ENCODE measurements around the gene CWC15.
"Not testable (repeated sequence)": the region's sequence is repeated elsewhere in the genome, so short reads cannot be mapped to it uniquely, and the experiment has no call there.

CWC15 gene

GRCh38 chr11:94925422-94926270, 47.7 kb downstream of the CWC15 start:
- ChIA-PET CTCF (interaction anchor here (1.4 to 2.0 kb wide), 2 partner anchors 15 to 28 kb away, joined by 4 to 9 read pairs; no protein-coding TSS in a partner anchor), POLR2A (no interaction called here)
- no peak for DNase-seq (ENCODE audit: extremely low spot score)
- no peak for TF ChIP-seq CTCF (IDR thresholded peaks at IDR 0.05; ENCODE audit: control extremely low read depth, extremely low read depth, low read depth, missing control alignments)

GRCh38 chr11:94924612-94925011, 48.7 kb downstream of the CWC15 start:
- DNase-seq (ENCODE audit: extremely low spot score) = no peak
- ChIA-PET CTCF (interaction anchor here (1.5 kb wide), 1 partner anchor 27 kb away, joined by 5 read pairs; no protein-coding TSS in a partner anchor), POLR2A (no interaction called here)
- no peak for TF ChIP-seq CTCF (IDR thresholded peaks at IDR 0.05; ENCODE audit: control extremely low read depth, extremely low read depth, low read depth, missing control alignments)

- CTCF ChIA-PET = interaction anchor here (1.1 to 1.5 kb wide), 2 partner anchors 14 to 26 kb away, joined by 3 to 5 read pairs; no protein-coding TSS in a partner anchor
- no peak for DNase-seq (ENCODE audit: extremely low spot score)
- no peak for TF ChIP-seq CTCF (IDR thresholded peaks at IDR 0.05; ENCODE audit: control extremely low read depth, extremely low read depth, low read depth, missing control alignments)
- POLR2A ChIA-PET = no interaction called here
Observed at GRCh38 chr11:94924171-94924572, 49.2 kb downstream of the CWC15 start.

- TF ChIP-seq CTCF (IDR thresholded peaks at IDR 0.05; ENCODE audit: control extremely low read depth, extremely low read depth, low read depth, missing control alignments) = no peak
- DNase-seq (ENCODE audit: extremely low spot score) = no peak
- POLR2A ChIA-PET = no interaction called here
- CTCF ChIA-PET = interaction anchor here (1.1 kb wide), 1 partner anchor 15 kb away, joined by 3 read pairs; no protein-coding TSS in a partner anchor
Observed at GRCh38 chr11:94923004-94923334, 50.4 kb downstream of the CWC15 start.

- DNase-seq (ENCODE audit: extremely low spot score) = no peak
- ChIA-PET POLR2A (no interaction called here), CTCF (interaction anchor here (1.3 kb wide), 1 partner anchor 24 kb away, joined by 5 read pairs; no protein-coding TSS in a partner anchor)
- TF ChIP-seq CTCF (IDR thresholded peaks at IDR 0.05; ENCODE audit: control extremely low read depth, extremely low read depth, low read depth, missing control alignments) = no peak
Observed at GRCh38 chr11:94922321-94923003, 50.9 kb downstream of the CWC15 start.

- CTCF ChIA-PET = no interaction called here
- POLR2A ChIA-PET = no interaction called here
- DNase-seq (ENCODE audit: extremely low spot score) = no peak
- TF ChIP-seq CTCF (IDR thresholded peaks at IDR 0.05; ENCODE audit: control extremely low read depth, extremely low read depth, low read depth, missing control alignments) = no peak
Observed at GRCh38 chr11:94920311-94920710, 53.0 kb downstream of the CWC15 start.

GRCh38 chr11:94913718-94914394, 59.5 kb downstream of the CWC15 start:
- DNase-seq (ENCODE audit: extremely low spot score); POLR2A ChIA-PET: not testable (repeated sequence)
- CTCF ChIA-PET = interaction anchor here (1.2 kb wide), 1 partner anchor 13 kb away, joined by 5 read pairs; no protein-coding TSS in a partner anchor
